ENCODE data around the gene TMPO.
"Not testable (repeated sequence)": the region's sequence is repeated elsewhere in the genome, so short reads cannot be mapped to it uniquely, and the experiment has no call there.

Gene TMPO

DNA sequence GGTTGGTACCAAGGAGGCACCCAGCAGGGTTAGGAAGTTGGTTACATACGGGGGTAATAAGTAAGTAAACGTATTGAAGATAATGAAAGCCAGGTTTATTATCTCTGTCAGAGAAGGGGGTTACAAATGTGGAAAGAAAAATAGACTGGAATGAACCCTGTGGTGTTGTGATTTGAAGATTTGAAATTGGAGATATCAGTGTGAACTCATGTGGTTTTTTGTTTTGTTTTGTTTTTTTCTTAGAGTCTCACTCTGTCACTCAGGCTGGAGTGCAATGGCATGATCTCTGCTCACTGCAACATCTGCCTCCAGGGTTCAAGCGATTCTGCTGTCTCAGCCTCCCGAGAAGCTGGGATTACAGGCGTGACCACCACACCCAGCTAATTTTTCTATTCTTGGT lies 64.0 kb downstream of the TMPO start:
- no peak for DNase-seq

- DNase-seq = no peak
Measured at GRCh38 chr12:98579835-98580234, 64.4 kb downstream of the TMPO start.

DNA sequence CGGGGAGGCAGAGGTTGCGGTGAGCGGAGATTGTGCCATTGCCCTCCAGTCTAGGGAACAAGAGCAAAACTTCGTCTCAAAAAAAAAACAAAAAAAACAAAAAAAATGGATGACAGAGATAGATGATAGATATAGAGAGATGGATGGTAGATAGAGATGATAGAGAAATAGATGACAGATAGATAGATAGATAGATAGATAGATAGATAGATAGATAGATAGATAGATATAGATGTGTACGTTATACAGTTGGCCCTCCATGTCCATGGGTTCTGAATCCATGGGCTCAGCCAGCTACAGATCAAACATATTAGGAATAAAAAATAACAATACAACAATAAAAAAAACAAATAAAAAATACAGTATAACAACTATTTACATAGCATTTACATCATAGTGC lies 65.3 kb downstream of the TMPO start:
- DNase-seq = no peak

GRCh38 chr12:98581101-98581500 lies 65.7 kb downstream of the TMPO start:
- no peak for DNase-seq

DNA sequence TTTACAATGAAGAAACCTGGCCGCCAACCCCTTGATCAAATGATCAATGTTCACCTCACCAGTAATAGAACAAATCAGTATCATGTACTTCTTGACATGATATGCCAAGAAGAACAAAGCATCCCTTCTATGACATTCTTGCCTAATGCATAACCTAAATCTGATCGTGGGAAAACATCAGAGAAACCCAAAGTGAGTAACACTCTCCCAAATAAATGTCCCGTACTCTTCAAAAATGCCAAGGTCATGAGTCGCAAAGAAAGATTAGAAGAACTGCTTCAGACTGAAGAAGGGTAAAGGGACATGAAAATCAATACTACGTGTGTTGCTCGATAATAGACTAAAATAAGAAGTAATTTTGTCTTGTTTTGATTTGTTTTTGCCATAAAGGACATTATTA lies 66.7 kb downstream of the TMPO start:
- no peak for DNase-seq

DNA sequence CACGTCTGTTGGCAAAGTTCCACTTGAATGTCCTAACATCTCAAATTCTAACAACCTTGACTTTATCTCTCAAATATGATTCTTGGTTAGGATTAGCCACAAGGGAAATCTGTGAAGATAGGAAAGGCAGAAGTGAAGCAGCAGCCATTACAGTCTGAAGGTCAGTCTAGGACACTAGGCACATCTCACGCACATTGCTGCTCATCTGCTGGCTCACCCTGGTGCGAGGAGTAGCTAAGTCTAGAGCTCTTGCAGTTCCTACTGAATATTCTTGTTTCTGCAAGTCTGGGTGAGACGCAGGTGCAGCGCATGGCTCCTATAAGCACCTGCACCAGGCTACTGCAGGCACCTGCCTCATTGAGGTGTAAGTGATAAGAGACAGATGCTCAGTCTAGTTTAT lies 71.7 kb downstream of the TMPO start:
- DNase-seq = no peak

- no peak for DNase-seq
Measured at GRCh38 chr12:98591209-98591608, 75.8 kb downstream of the TMPO start.

GRCh38 chr12:98592825-98593322 lies 77.5 kb downstream of the TMPO start:
- peak in 1 of 6 experiments; percentile 62 for DNase-seq

GRCh38 chr12:98593351-98594049 lies 78.1 kb downstream of the TMPO start, which contains the start of gene SLC25A3:
Gene SLC25A3, plus strand, starts transcription at chr12:98593686. Its CDS starts 293 bp downstream, at chr12:98593979.
- peak; percentile 87 to 94 (median 93) for DNase-seq

- peak in 2 of 6 experiments; percentile 31 to 35 for DNase-seq
Measured at GRCh38 chr12:98594050-98594835, 78.9 kb downstream of the TMPO start.

- DNase-seq = peak in 2 of 6 experiments; percentile 5 to 16
Measured at GRCh38 chr12:98595243-98595988, 80.0 kb downstream of the TMPO start.

GRCh38 chr12:98597313-98597712 lies 81.9 kb downstream of the TMPO start:
- DNase-seq = not testable (repeated sequence)

All from stimulated activated naive CD4-positive, alpha-beta T cell (primary cell).